M059J (cell line): ENCODE results near the gene BMS1. TPM values are rescaled to one million over a fixed set of nuclear protein-coding genes. Genes with fewer than 3 reads are reported as not detected.
"Not testable (repeated sequence)": the region's sequence is repeated elsewhere in the genome, so short reads cannot be mapped to it uniquely, and the experiment has no call there.

ENCODE experiments used
- DNase-seq: peaks from one replicate; pipeline ENCODE4 v3.0.0-alpha.2; 2012; ENCODE audit warnings: low read depth
- total RNA-seq: library from RNA; depleted of rRNA; stranded (reverse); fragments of >200 nt; shearing (Covaris generic); gene quantifications from 2 replicates; pipeline ENCODE4 v1.2.3, GENCODE V29; 2014; rRNA removed

The BMS1 gene, protein sequence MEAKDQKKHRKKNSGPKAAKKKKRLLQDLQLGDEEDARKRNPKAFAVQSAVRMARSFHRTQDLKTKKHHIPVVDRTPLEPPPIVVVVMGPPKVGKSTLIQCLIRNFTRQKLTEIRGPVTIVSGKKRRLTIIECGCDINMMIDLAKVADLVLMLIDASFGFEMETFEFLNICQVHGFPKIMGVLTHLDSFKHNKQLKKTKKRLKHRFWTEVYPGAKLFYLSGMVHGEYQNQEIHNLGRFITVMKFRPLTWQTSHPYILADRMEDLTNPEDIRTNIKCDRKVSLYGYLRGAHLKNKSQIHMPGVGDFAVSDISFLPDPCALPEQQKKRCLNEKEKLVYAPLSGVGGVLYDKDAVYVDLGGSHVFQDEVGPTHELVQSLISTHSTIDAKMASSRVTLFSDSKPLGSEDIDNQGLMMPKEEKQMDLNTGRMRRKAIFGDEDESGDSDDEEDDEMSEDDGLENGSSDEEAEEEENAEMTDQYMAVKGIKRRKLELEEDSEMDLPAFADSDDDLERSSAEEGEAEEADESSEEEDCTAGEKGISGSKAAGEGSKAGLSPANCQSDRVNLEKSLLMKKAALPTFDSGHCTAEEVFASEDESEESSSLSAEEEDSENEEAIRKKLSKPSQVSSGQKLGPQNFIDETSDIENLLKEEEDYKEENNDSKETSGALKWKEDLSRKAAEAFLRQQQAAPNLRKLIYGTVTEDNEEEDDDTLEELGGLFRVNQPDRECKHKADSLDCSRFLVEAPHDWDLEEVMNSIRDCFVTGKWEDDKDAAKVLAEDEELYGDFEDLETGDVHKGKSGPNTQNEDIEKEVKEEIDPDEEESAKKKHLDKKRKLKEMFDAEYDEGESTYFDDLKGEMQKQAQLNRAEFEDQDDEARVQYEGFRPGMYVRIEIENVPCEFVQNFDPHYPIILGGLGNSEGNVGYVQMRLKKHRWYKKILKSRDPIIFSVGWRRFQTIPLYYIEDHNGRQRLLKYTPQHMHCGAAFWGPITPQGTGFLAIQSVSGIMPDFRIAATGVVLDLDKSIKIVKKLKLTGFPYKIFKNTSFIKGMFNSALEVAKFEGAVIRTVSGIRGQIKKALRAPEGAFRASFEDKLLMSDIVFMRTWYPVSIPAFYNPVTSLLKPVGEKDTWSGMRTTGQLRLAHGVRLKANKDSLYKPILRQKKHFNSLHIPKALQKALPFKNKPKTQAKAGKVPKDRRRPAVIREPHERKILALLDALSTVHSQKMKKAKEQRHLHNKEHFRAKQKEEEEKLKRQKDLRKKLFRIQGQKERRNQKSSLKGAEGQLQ
- 13.0 and 20.6 TPM in 2 replicates for total RNA-seq

DNA sequence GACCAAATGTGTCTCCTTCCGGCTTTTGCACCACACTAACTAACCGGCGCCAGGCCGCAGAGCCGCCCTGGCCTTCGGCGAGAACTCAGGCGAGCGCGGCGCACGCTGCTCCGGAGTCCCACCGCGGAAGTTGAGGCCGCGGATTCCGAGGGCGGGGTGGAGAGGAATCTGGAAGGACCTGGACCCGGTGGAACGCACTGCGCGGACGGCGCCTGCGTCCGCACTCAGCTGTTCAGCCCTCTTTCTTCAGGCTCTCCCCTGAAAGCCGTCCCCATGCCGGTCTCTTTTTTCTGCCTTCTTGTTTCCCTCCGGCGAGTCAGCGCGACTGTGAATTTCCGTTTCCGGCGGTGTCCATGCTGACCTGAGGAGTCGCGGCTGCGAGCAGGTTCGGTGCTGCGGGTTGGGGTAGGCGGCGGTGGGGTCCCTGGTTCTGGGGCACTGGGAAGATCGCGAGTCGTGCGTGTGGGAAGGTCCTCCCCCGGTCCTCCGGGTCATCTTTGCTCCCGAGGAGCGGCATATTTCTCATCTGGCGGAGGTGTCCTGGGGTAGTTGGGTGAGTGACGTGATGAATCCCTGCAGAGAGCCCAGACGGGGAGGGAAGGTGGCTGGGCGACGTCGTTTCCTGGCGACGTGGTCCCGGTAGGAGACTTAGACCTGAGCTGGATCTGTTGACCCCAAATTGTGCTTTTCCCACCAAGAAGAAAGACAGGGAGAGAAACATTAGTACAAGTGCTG, at the start of gene BMS1:
BMS1 (plus strand) TSS at position 350 of the 735 bp plus-strand sequence. CDS start 1,600 bp downstream, outside the sequence.
- DNase-seq, result peak; percentile 88

DNA sequence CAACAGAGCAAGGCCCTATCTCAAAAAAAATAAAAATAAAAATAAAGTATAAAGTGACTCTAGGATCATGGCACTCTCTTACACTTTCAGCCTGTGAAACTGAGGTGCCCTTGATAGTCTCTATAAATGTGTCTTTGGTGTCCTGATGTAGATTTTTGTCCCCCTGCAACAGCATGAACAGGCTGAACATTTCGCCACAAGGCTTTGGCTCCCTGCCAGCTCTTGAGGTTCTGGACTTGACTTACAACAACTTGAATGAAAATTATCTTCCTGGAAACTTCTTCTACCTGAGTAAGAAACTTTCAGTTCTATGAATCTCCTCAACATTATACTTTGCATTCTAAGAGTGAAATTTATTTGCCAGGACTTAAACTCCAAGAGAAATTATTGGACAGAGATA, 48.1 kb upstream of the BMS1 start:
- DNase-seq, result no peak

DNA sequence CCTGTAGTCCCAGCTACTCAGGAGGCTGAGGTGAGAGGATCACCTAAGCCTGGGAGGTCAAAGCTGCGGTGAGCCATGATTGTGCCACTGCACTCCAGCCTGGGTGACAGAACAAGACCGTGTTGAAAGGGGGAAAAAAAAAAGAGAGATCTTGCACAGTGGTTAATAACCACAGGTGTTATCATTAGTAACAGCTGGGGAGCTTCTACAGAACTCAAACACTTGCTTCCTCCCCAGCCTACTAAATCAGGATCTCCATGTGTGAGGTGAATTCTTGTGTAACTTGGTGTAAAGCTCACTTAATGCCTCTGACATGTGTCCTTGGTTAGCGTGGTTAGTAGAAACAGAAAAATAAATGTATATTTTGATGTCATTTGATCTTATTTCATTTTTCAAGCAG, 43.9 kb upstream of the BMS1 start:
- no peak for DNase-seq

DNA sequence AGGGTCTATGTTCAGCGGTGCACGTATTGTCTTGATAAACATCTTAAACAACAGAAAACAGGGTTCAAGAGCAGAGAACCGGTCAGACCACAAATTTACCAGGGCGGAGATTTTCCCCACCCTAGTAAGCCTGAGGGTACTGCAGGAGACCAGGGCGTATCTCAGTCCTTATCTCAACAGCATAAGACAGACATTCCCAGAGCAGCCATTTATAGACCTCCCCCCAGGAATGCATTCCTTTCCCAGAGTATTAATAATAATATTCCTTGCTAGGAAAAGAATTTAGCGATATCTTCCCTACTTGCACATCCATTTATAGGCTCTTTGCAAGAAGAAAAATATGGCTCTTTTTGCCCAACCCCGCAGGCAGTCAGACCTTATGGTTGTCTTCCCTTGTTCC, 41.1 kb upstream of the BMS1 start:
- not testable (repeated sequence) for DNase-seq

DNA sequence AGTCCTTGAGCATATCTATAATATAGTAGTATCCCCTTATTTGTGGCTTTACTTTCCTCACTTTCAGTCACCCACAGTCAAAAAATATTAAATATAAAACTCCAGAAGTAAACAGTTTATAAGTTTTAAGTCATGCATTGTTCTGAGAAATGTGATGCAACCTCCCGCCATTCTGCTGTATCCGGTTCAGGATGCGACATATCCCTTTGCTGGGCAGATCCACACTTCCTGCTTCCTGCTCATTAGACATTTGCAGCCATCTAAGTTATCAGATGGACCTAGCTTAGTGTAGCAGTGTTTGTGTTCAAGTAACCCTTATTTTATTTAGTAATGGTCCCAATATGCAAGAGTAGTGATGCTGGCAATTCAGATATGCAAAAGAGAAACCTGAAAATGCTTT, 38.9 kb upstream of the BMS1 start:
- no peak for DNase-seq

DNA sequence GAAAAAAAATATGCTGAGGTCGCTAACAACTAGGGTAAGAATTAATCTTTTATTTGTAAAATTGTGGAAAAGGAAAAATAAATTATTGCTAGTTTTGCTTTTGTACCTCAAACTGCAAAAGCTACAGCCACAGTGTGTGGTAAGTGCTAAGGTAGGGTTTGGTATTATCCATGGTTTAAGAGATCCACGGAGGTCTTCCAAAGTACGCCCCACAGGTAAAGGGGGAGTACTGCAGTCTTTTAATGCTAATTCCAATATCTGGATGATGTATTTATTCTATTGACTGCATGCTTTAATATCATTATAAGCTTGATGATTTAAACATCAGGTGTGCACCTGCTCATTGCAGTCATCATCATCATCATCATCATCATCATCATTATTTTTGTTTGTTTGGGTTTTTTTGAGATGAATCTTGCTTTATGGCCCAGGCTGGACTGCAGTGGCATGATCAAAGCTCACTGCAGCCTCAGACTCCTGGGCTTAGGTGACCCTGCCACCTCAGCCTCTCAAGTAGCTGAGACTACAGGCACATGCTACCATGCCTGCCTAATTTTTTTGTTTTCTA, 38.4 kb upstream of the BMS1 start:
- DNase-seq, result no peak

DNA sequence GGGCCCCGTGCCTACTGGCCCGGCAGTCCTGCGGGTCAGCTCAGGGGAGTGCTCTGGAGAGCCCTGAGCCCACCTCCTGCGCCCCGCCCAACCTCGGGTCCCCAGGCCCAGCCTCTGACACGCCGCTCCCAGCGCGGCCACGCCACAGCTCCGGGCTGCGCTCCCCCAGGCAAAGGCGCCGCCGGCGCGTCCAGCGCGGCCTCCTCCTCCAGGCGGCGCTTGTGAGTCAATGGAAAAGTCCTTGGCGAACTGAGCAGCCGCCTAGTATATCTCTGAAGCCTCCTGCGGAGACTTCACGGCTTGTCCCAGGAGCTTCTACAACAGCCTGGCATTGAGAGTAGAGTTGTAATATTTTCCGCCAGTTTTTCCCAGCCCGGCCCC, 29.5 kb upstream of the BMS1 start:
- DNase-seq, result no peak

DNA sequence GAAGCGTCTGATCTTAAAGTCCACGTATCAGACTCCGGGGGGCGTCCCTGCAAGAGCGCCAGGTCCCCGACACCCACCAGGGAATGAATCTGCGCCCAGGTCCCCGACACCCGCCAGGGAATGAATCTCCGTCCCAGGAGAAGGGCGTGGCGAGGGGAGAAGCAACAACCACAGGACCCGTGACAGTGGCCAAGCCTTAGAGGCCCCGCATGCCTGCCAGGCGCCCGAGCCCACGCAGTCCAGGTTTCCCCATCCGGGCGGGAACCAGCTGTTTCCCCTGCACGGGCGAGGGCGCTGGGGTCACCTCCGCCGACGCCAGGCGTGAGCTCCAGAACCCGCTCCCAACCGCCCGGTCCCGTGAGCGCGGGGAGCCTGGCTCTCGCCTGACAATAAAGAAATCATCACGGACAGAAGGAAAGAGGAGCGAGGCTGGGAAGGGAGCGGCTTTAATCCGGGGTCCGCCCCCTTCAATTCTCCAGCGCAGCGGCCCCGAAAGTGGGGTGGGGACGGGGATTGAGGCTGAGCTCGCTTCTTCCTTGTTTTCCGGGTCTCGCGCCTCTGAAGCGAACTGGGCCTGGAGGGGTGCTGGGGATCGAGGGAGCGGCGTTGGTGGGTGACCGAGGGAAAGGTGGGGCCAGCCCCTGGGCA, 29.0 kb upstream of the BMS1 start:
- no peak for DNase-seq

DNA sequence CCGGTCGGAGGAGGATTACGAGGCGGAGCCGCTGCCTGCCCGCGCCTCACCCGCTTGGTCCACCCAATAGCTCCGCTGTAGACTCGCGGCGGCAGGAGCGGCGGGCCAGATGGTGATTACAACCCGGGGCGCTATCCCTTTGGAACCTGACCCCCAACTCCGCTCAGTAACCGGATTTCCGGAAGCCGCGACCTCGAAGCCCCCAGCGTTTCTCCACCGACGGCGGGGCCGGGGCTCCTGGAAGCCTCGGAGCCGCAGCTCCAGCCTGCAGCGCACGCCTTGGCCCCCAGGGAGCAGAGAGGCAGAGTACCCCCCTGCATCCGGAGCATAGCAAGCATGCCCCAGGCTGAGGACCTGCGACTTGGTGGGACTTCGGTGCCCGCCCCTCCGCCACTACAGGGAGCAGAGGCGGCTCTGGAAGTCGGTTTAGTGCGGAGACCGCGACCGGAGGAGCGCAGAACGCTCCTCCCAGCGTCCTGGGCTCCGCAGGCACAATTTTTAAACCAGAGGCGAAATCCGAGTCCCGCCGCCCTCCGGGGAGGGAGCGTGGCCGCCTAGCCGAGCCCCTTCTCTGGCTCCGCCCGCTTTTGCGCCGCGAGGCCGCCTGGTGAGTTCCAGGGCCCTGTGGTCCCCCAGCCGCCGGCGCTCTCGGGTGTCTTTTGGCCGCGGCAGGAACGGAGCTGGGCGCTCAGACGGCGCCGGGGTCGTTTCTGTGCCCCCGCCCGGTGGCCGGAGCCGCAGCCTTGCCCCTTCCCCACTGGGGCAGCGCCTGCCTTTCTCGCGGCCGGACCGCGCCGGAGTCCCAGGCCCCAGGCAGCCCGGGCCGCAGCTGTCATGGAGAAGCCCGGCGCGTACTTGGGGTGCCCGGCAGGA, 28.2 kb upstream of the BMS1 start:
- no peak for DNase-seq

DNA sequence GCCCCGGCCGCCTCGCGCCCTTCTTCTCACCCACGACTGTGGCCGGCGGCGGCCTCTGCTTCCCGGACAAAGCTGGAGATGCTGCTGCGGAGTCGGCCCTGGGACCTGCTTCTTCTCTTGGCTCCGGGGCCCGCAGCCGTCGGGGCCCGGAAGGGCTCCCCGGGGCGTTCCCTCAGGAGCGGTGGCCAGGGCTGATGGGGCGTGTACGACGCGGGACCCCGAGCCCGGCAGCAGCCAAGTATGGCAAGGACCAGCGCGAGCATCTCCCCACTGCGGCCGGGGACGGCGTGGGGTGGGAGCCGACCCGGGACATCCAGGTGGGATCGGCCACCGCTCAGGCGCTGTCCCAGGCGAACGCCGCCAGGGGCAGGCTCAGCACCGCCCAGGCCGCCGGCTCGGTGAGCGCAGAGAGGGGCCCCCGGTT, 27.6 kb upstream of the BMS1 start:
- DNase-seq, result no peak

DNA sequence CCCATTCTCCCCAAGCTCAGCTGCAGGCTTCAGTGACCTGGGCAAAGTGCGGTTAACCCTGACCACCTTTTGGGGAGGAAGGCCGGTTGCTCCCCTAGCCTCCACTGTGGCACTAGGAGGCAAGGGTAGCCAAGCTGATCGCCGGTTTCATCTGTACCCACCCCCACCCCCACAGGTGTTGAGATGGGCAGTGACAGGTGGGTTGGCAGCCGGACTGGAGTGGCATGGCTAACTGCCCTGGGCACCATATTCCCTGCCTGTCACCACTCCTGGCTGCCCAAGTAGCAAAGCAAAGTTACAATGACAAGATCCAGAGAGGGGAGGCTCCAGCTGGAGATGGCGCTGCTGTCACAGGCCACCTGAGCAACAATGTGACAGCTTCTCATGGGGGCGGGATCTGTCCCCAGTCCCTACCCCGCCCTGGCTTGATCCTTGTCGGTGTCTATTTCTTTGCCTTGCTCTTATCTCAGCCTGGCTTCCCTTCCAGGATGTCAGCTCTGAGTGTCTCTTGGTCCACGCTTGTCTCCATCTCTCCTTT, 27.0 kb upstream of the BMS1 start:
- no peak for DNase-seq

DNA sequence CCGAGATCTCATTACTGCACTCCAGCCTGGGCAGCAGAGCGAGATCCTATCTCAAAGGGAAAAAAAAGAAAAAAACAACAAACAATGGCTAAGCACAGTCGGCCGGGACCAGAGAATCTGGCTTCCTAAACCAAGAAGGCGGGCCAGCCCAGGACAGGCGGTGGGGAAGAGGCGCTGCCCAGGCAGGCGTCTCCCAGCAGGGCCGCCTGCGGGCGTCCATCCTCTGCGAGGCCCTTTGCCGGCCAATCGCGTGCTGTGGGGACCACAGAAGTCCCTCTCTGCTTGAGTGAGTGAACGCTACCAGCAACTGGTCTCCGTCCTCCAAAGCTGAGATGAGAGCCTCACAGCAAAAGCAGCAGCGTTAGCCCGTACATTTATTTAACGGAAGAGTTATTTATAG, 14.7 kb upstream of the BMS1 start:
- no peak for DNase-seq

DNA sequence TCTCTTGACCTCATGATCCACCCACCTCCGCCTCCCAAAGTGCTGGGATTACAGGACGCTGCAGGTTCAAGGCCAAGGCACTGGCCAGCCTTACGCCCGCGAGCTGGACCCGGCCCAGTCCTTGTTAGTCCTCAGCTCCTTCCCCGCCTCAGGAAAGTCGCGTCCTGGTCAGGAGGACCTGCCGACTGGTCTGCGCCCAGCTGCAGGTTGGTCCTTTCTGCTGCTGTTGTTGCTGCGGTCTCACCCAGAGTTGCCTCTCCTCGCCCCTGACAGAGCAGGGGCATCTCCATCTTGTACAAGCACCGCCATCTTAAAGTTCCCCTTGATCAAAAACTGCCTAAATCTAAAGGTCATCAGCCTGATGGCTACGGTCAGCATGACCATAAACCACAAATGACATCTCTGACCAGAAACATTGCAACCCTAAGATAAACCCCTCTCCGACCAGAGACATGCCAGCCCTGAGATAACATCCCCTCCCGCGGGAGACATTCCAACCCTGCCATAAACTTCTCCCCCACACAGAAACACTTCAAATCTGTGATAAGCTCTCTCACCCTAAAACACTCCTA, 13.9 kb upstream of the BMS1 start:
- DNase-seq, result no peak

DNA sequence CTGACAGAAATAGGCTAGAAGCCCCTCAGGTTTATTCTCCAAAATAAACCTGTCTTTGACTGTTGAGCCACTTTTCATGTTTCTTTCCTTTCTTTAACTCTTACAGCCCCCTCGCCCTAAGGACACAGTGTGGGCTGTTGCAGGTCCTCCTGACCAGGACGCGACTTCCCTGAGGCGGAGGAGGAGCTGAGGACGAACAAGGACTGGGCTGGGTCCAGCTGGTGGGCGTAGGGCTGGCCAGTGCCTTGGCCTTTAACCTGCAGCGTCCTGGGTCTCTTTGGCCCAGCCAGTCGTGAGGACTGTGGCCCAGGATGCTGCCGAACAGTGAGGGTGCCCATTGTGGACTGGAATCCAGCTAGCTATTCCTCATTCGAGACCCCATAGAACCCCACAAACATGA, 13.4 kb upstream of the BMS1 start:
- DNase-seq, result no peak

DNA sequence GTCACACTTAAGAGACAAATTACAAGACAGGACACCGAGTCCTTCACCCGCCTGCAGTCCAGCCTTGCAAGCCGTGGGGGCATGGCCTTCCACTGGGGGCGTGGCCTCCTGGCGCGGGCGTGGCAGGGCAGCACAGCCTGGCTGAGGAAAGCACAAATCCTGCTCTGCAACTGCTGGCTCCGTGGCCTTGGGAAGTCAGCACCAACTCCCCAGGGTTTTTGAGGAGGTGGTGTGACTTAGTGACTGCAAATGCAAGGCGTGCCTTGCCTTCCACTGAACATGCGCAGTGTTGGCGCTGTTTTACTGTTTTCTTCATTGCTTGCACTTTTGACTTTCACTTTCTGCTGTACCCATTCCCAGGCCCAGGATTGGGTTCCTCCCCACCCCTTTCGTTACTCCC, 12.9 kb upstream of the BMS1 start:
- peak; percentile 31 for DNase-seq

DNA sequence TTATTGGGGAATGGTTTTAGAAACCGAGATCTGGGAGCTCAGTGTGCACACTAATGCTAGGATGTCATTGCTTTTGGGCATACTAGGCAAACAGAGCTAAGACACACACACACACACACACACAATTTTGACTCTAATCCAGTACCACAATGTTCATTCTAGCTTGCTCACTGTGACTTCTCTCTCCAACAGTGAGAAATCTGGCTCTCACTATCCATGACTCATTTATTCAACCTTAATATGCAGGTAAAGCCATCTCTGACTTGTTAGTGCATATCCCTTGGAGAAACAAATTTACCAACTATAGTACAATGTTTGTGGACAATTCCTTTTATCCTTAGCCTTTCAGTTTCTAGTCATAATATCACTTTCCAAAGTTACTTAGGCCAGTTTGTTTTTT, 5.9 kb upstream of the BMS1 start:
- DNase-seq, result no peak

DNA sequence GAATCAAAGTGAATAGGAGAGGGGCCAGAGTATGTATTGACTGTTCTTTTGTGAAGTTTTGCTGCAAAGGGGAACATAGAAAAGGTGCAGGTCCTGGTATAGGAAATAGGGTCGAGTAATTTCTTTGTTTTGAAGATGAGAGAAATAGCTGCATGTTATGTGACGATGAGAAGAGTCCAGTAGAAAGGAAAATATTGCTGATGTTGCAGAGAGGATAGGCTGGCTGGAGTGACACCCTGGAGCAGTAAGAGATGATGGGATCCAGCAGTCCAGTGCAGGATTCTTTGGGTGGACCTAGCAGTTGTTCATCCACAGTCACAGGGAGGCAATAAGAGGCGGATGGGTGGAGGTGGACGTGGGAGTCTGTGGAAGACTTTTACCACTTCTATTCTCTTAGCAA, 2.1 kb upstream of the BMS1 start:
- DNase-seq, result no peak

DNA sequence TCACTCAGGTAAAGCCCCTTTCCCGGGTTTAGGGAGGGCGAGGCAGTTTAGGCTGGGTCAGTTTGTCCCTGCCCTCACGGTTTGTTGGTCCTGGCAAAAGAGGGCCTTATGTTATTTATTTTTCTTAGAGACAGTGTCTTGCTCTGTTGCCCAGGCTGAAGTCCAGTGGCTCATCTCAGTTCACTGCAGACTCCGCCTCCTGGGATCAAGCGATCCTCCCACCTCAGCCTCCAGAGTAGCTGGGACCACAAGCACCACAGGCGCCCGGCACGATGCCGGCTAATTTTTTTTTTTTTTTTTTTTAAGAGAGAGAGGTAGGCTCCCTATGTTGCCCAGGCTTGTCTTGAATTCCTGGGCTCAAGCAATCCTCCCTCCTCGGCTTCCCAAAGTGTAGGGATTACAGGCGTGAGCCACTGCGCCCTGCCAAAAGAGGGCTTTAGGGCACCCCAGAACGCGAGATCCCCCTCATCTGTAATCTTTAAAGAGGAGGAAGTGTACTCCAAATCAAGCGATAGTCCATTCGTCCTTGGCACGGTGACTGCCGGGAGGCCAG, 626 bp upstream of the BMS1 start:
- DNase-seq, result no peak

DNA sequence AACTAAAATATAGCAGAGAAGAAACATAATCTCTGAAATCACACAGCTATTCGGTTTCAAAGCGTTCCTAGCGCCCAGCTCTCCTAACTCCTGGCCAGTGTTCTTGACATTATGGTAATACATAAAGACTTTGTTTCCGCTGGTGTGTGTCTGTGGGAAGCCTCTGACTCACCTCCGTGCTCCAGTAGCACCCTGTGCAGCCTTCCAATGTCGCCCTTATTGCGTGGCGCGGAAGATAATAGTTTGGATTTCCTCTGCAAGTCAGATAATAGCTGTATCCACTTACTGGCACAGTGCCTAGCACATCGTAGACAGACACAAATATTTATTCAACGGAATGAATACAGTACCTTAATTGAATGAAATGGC, 570 bp downstream of the BMS1 start:
- peak; percentile 71 for DNase-seq
